ENCODE measurements around the gene C19orf85. TPM values are rescaled to one million over a fixed set of nuclear protein-coding genes. Genes with fewer than 3 reads are reported as not detected.

The C19orf85 gene
- total RNA-seq, 1 experiment from 2014 or later: not detected

- H3K36me3 ChIP-seq (ENCODE audit: control insufficient read depth, insufficient read depth, low read length): no peaks in the 10 kb centered on the region
- H3K27ac Mint-ChIP-seq (ENCODE audit: unreplicated experiment): peak overlapping the region; percentile 27
- H3K4me1 ChIP-seq: peaks cover 13% of the 10 kb centered on the region
- H3K4me3 Mint-ChIP-seq (ENCODE audit: unreplicated experiment): peak overlapping the region; percentile 81
- no peak for DNase-seq
- H3K4me3 ChIP-seq (ENCODE audit: low read depth, low read length): no peak overlapping the region
- H3K9me3 Mint-ChIP-seq (ENCODE audit: unreplicated experiment): no peaks in the 10 kb centered on the region
- intact Hi-C loops (cut with micrococcal nuclease; ENCODE audit: unreplicated experiment): no loop called here
- H3K9me3 ChIP-seq: no peaks in the 10 kb centered on the region
- H3K4me1 Mint-ChIP-seq (ENCODE audit: low read depth, unreplicated experiment): peaks cover 11% of the 10 kb centered on the region
- no TSS peak for BruUV-seq (replicated peaks)
- H3K27me3 Mint-ChIP-seq (ENCODE audit: insufficient read depth, unreplicated experiment): peaks cover 7% of the 10 kb centered on the region
- ChIA-PET CTCF (no interaction called here), POLR2A (interaction anchor here (1.1 kb wide), 1 partner anchor 14 kb away, joined by 4 read pairs; the partner anchor contains the start of gene ZNF628)
- peaks cover 20% of the 10 kb centered on the region for H3K36me3 Mint-ChIP-seq (ENCODE audit: insufficient read depth, unreplicated experiment)
- H3K27me3 ChIP-seq (replicated peaks; ENCODE audit: control insufficient read depth, insufficient read depth, low read length): no peaks in the 10 kb centered on the region
- no peak for TF ChIP-seq CTCF (IDR thresholded peaks at IDR 0.05; ENCODE audit: insufficient read depth in 1 of 2, low read depth in 1 of 2, low read length in 1 of 2, severe bottlenecking in 1 of 2, unreplicated experiment in 1 of 2)
Measured at GRCh38 chr19:55462722-55463121, 1.8 kb downstream of the C19orf85 start.

- no peaks in the 10 kb centered on the region for H3K27me3 ChIP-seq (replicated peaks; ENCODE audit: control insufficient read depth, insufficient read depth, low read length)
- POLR2A ChIA-PET: interaction anchor here (0.6 to 1.1 kb wide), 19 partner anchors 9 to 393 kb away, joined by 3 to 32 read pairs (median 4); partner anchors contain the start of genes FIZ1, KMT5C, NAT14 and TMEM238
- Mint-ChIP-seq H3K4me1 (ENCODE audit: low read depth, unreplicated experiment) (peaks cover 11% of the 10 kb centered on the region), H3K27me3 (ENCODE audit: insufficient read depth, unreplicated experiment) (peaks cover 7% of the 10 kb centered on the region), H3K4me3 (ENCODE audit: unreplicated experiment) (peak overlapping the region; percentile 81), H3K36me3 (ENCODE audit: insufficient read depth, unreplicated experiment) (peaks cover 20% of the 10 kb centered on the region), H3K27ac (ENCODE audit: unreplicated experiment) (peak overlapping the region; percentile 19), H3K9me3 (ENCODE audit: unreplicated experiment) (no peaks in the 10 kb centered on the region)
- no peaks in the 10 kb centered on the region for H3K36me3 ChIP-seq (ENCODE audit: control insufficient read depth, insufficient read depth, low read length)
- H3K4me1 ChIP-seq: peaks cover 13% of the 10 kb centered on the region
- TF ChIP-seq CTCF (IDR thresholded peaks at IDR 0.05; ENCODE audit: insufficient read depth in 1 of 2, low read depth in 1 of 2, low read length in 1 of 2, severe bottlenecking in 1 of 2, unreplicated experiment in 1 of 2): no peak
- no TSS peak for BruUV-seq (replicated peaks)
- CTCF ChIA-PET: interaction anchor here (0.6 to 1.1 kb wide), 16 partner anchors 14 to 313 kb away, joined by 3 to 20 read pairs (median 4); partner anchors contain the start of genes KMT5C, NAT14, TNNT1 and U2AF2
- no peak for DNase-seq
- H3K9me3 ChIP-seq: no peaks in the 10 kb centered on the region
- intact Hi-C loops (cut with micrococcal nuclease; ENCODE audit: unreplicated experiment): loop anchor here (1.0 to 2.0 kb wide), 3 partner anchors 10 to 41 kb away; partner anchors contain the start of gene ZNF628
- peak overlapping the region; percentile 51 for H3K4me3 ChIP-seq (ENCODE audit: low read depth, low read length)
Measured at GRCh38 chr19:55461974-55462626, 2.5 kb downstream of the C19orf85 start.

- Histone ChIP-seq H3K27me3 (replicated peaks; ENCODE audit: control insufficient read depth, insufficient read depth, low read length) (no peaks in the 10 kb centered on the region), H3K9me3 (no peaks in the 10 kb centered on the region), H3K4me1 (peaks cover 13% of the 10 kb centered on the region), H3K4me3 (ENCODE audit: low read depth, low read length) (peak within 1 kb of the TSS; percentile 67), H3K36me3 (ENCODE audit: control insufficient read depth, insufficient read depth, low read length) (no peaks in the 10 kb centered on the region)
- intact Hi-C loops (cut with micrococcal nuclease; ENCODE audit: unreplicated experiment): loop anchor here (1.0 to 2.0 kb wide), 3 partner anchors 9 to 42 kb away; partner anchors contain the start of gene ZNF628
- Mint-ChIP-seq H3K27me3 (ENCODE audit: insufficient read depth, unreplicated experiment) (peaks cover 5% of the 10 kb centered on the region), H3K36me3 (ENCODE audit: insufficient read depth, unreplicated experiment) (peaks cover 20% of the 10 kb centered on the region), H3K9me3 (ENCODE audit: unreplicated experiment) (no peaks in the 10 kb centered on the region), H3K27ac (ENCODE audit: unreplicated experiment) (peak within 1 kb of the TSS; percentile 19), H3K4me1 (ENCODE audit: low read depth, unreplicated experiment) (peaks cover 8% of the 10 kb centered on the region), H3K4me3 (ENCODE audit: unreplicated experiment) (peak within 1 kb of the TSS; percentile 81)
- DNase-seq: peak; percentile 100
- no peak for TF ChIP-seq CTCF (IDR thresholded peaks at IDR 0.05; ENCODE audit: insufficient read depth in 1 of 2, low read depth in 1 of 2, low read length in 1 of 2, severe bottlenecking in 1 of 2, unreplicated experiment in 1 of 2)
- TSS peak; percentile 83 for BruUV-seq (replicated peaks)
- CTCF ChIA-PET: interaction anchor here (0.6 to 1.1 kb wide), 18 partner anchors 14 to 316 kb away, joined by 3 to 20 read pairs (median 4); partner anchors contain the start of genes KMT5C, NAT14, TNNT1 and U2AF2
- POLR2A ChIA-PET: interaction anchor here (0.6 to 1.1 kb wide), 17 partner anchors 8 to 392 kb away, joined by 3 to 32 read pairs (median 4); partner anchors contain the start of genes FIZ1, KMT5C, NAT14 and TMEM238
Measured at GRCh38 chr19:55461259-55461973, 3.1 kb downstream of the C19orf85 start, which contains the start of gene ISOC2. Gene ISOC2, minus strand, starts transcription at chr19:55461642. Its CDS starts 5,156 bp downstream, at chr19:55456486.
